Measurements from ENCODE around the gene KLHDC4. TPM values are rescaled to one million over a fixed set of nuclear protein-coding genes. Genes with fewer than 3 reads are reported as not detected.
A peak's percentile ranks its signal among the peaks of the same experiment; 100 is the strongest.
"Not testable (repeated sequence)": the region's sequence is repeated elsewhere in the genome, so short reads cannot be mapped to it uniquely, and the experiment has no call there.

KLHDC4 gene
- total RNA-seq, 1 experiment from 2014 or later, result 36.3 TPM

- CTCF ChIA-PET, result no interaction called here
- Histone ChIP-seq H4K20me1 (ENCODE audit: low read length) (no peaks in the 10 kb centered on the region), H3K9ac (ENCODE audit: low read length) (no peak overlapping the region; the same call in 1 of the 2 replicates), H3K36me3 (ENCODE audit: low read depth, low read length) (no peaks in the 10 kb centered on the region), H3K9me2 (replicated peaks; ENCODE audit: low read length) (no peaks in the 10 kb centered on the region), H3K27ac (ENCODE audit: low read length) (peak overlapping the region; percentile 76), H3K4me1 (ENCODE audit: insufficient read depth, low read length) (peaks cover 17% of the 10 kb centered on the region), H3K9me3 (ENCODE audit: low read length) (no peaks in the 10 kb centered on the region), H3K4me3 (ENCODE audit: low read length) (no peak overlapping the region), H3K4me2 (ENCODE audit: low read length) (peak overlapping the region; percentile 29; the same call in 1 of the 2 replicates), H2AFZ (ENCODE audit: low read length) (peak overlapping the region; percentile 66), H3F3A (ENCODE audit: low read length, unreplicated experiment) (no peaks in the 10 kb centered on the region), H3K27me3 (ENCODE audit: low read length) (no peaks in the 10 kb centered on the region), H3K79me2 (ENCODE audit: low read length) (no peaks in the 10 kb centered on the region)
- intact Hi-C loops (cut with micrococcal nuclease), result no loop called here
- ATAC-seq, result peak; percentile 91
- TF ChIP-seq EZH2 (IDR thresholded peaks at IDR 0.05; ENCODE audit: low read length, unreplicated experiment) (no peak), EZH2phosphoT487 (IDR thresholded peaks at IDR 0.05; ENCODE audit: borderline replicate concordance, low read length) (peak; percentile 52; the same call in 1 of the 2 replicates)
- DNase-seq, result peak; percentile 86
- POLR2A ChIA-PET (ENCODE audit: unreplicated experiment), result no interaction called here
- BruUV-seq (replicated peaks), result no TSS peak
These were observed 23.9 kb upstream of the KLHDC4 start for GRCh38 chr16:87789437-87790291.

DNA sequence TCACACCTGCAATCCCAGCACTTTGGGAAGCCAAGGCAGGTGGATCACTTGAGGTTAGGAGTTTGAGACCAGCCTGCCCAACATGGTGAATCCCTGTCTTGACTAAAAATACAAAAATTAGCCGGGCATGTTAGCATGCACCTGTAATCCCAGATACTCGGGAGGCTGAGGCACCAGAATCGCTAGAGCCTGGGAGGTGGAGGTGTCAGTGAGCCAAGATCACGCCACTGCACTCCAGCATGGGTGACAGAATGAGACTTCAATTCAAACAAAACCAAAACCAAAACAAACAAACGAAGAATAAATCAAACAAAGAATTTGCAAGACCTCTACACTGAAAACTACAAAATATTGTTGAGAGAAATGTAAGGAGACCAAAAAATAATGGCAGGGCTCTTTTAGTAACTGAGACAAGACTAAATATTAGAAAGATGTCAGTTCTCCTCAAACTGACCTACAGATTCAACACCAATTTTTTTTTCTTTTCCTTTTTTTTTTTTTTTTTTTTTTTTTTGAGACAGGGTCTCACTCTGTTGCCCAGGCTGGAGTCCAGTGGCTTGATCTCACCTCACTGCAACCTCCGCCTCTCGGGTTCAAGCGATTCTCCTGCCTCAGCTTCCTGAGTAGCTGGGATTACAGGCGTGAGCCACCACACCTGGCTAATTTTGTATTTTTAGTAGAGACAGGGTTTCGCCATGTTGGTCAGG lies 23.1 kb upstream of the KLHDC4 start:
- H3K9me2 ChIP-seq (replicated peaks; ENCODE audit: low read length); H3K9me3 ChIP-seq (ENCODE audit: low read length); H3K27me3 ChIP-seq (ENCODE audit: low read length); H3K79me2 ChIP-seq (ENCODE audit: low read length); ATAC-seq; H2AFZ ChIP-seq (ENCODE audit: low read length); H3K4me3 ChIP-seq (ENCODE audit: low read length); DNase-seq; H3K27ac ChIP-seq (ENCODE audit: low read length); H4K20me1 ChIP-seq (ENCODE audit: low read length); H3K36me3 ChIP-seq (ENCODE audit: low read depth, low read length); CTCF ChIA-PET; intact Hi-C loops (cut with micrococcal nuclease); POLR2A ChIA-PET (ENCODE audit: unreplicated experiment); BruUV-seq (replicated peaks); H3F3A ChIP-seq (ENCODE audit: low read length, unreplicated experiment); H3K4me2 ChIP-seq (ENCODE audit: low read length); H3K9ac ChIP-seq (ENCODE audit: low read length): not testable (repeated sequence)
- H3K4me1 ChIP-seq (ENCODE audit: insufficient read depth, low read length), result peaks cover 17% of the 10 kb centered on the region

GRCh38 chr16:87787451-87788091 lies 21.8 kb upstream of the KLHDC4 start:
- BruUV-seq (replicated peaks); H3K36me3 ChIP-seq (ENCODE audit: low read depth, low read length); H4K20me1 ChIP-seq (ENCODE audit: low read length); ATAC-seq; H3K27ac ChIP-seq (ENCODE audit: low read length); H3F3A ChIP-seq (ENCODE audit: low read length, unreplicated experiment); H3K9me3 ChIP-seq (ENCODE audit: low read length); POLR2A ChIA-PET (ENCODE audit: unreplicated experiment); H3K9me2 ChIP-seq (replicated peaks; ENCODE audit: low read length); H2AFZ ChIP-seq (ENCODE audit: low read length); H3K4me3 ChIP-seq (ENCODE audit: low read length); H3K79me2 ChIP-seq (ENCODE audit: low read length); H3K9ac ChIP-seq (ENCODE audit: low read length); DNase-seq; H3K4me2 ChIP-seq (ENCODE audit: low read length); intact Hi-C loops (cut with micrococcal nuclease); H3K27me3 ChIP-seq (ENCODE audit: low read length): not testable (repeated sequence)
- CTCF ChIA-PET, result interaction anchor here (0.6 kb wide), 1 partner anchor 155 kb away, joined by 4 read pairs; no protein-coding TSS in a partner anchor
- peaks cover 17% of the 10 kb centered on the region for H3K4me1 ChIP-seq (ENCODE audit: insufficient read depth, low read length)

DNA sequence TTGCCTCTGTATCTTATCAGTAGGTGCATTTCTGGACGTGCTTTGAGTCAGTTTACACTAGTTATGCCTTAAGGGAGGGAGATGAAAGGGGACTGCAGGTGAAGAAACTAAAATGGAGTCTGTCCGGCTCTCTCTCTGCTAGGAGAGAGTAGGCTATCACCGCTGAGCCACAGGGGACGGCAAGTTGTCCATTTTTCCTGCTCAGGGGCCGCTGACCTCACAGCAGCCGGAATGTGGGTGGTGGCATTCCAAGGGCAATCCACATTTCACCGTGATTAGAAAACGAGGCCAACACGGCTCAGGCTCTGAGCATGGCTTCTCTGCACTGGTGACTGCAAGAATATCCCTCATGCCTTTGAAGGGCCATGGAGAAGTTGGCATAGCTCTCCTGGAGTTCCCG lies 19.0 kb upstream of the KLHDC4 start:
- ChIA-PET POLR2A (ENCODE audit: unreplicated experiment) (no interaction called here), CTCF (no interaction called here)
- no peak overlapping the region for H2AFZ ChIP-seq (ENCODE audit: low read length)
- H3K27me3 ChIP-seq (ENCODE audit: low read length), result no peaks in the 10 kb centered on the region
- H3K9ac ChIP-seq (ENCODE audit: low read length), result no peak overlapping the region
- no peaks in the 10 kb centered on the region for H4K20me1 ChIP-seq (ENCODE audit: low read length)
- BruUV-seq (replicated peaks), result no TSS peak
- DNase-seq, result no peak
- no peaks in the 10 kb centered on the region for H3F3A ChIP-seq (ENCODE audit: low read length, unreplicated experiment)
- no peaks in the 10 kb centered on the region for H3K9me3 ChIP-seq (ENCODE audit: low read length)
- no peak overlapping the region for H3K4me3 ChIP-seq (ENCODE audit: low read length)
- peaks cover 5% of the 10 kb centered on the region for H3K4me1 ChIP-seq (ENCODE audit: insufficient read depth, low read length)
- intact Hi-C loops (cut with micrococcal nuclease), result no loop called here
- no peak overlapping the region for H3K27ac ChIP-seq (ENCODE audit: low read length)
- H3K4me2 ChIP-seq (ENCODE audit: low read length), result no peak overlapping the region
- no peaks in the 10 kb centered on the region for H3K9me2 ChIP-seq (replicated peaks; ENCODE audit: low read length)
- no peaks in the 10 kb centered on the region for H3K79me2 ChIP-seq (ENCODE audit: low read length)
- TF ChIP-seq EZH2phosphoT487 (IDR thresholded peaks at IDR 0.05; ENCODE audit: borderline replicate concordance, low read length) (no peak), EZH2 (IDR thresholded peaks at IDR 0.05; ENCODE audit: low read length, unreplicated experiment) (no peak)
- TF ChIP-seq, protein P1, sequence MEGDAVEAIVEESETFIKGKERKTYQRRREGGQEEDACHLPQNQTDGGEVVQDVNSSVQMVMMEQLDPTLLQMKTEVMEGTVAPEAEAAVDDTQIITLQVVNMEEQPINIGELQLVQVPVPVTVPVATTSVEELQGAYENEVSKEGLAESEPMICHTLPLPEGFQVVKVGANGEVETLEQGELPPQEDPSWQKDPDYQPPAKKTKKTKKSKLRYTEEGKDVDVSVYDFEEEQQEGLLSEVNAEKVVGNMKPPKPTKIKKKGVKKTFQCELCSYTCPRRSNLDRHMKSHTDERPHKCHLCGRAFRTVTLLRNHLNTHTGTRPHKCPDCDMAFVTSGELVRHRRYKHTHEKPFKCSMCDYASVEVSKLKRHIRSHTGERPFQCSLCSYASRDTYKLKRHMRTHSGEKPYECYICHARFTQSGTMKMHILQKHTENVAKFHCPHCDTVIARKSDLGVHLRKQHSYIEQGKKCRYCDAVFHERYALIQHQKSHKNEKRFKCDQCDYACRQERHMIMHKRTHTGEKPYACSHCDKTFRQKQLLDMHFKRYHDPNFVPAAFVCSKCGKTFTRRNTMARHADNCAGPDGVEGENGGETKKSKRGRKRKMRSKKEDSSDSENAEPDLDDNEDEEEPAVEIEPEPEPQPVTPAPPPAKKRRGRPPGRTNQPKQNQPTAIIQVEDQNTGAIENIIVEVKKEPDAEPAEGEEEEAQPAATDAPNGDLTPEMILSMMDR (conservative IDR thresholded peaks at IDR 0.05; ENCODE audit: low read depth, low read length), result no peak
- no peak for ATAC-seq
- no peaks in the 10 kb centered on the region for H3K36me3 ChIP-seq (ENCODE audit: low read depth, low read length)
